HG02798 (cell line): ENCODE measurements around the gene KDM2B.
"Not testable (repeated sequence)": the region's sequence is repeated elsewhere in the genome, so short reads cannot be mapped to it uniquely, and the experiment has no call there.

Source experiments
- ATAC-seq: cut with Tn5 transposase; IDR thresholded peaks from one replicate; pipeline ENCODE4 v1.9.1; 2021; ENCODE audit warnings: mild to moderate bottlenecking; ENCODE audit not compliant: unreplicated experiment, poor library complexity

KDM2B gene

DNA sequence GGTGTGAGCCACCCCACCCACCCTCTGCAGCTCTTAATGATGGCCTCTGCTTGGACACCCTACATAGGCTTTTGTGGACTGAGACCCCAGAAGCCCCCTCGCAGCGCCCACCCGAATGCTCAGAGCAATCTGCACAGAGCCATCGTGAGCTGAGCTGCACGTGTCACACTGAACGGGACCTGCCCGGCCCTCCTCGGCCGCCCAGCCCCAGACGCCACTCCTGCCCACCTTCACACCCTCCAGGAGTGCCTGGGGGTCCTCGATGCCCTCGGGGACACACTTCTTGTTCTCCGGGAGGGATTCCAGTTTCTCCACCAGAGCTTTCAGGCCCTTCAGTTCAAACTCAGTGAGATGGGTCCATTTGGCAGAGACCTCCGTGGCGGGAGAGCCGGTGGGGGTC, 71.5 kb downstream of the KDM2B start:
- ATAC-seq = no peak

DNA sequence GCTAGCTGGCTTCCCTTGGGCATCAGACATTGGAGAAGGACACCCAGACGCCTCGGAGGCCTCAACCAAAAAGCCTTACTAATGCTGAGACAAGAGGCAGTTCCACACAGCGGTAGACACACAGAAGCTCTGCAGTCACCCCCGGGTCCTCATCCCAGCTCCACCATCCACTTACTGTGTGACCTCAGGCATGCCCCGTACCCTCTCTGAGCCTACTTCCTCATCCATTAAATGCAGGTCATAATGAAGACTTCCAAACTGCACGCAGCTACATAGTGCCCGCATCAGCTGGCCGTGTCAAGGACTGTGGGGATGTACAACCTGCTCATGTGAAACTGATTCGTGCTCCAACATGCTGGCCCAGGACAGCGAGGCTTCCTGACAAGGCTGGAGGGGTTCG, 72.3 kb downstream of the KDM2B start:
- no peak for ATAC-seq

- ATAC-seq = no peak
These were observed 72.8 kb downstream of the KDM2B start for GRCh38 chr12:121507984-121508383.

GRCh38 chr12:121507245-121507644, 73.6 kb downstream of the KDM2B start:
- ATAC-seq = no peak

GRCh38 chr12:121505513-121505912, 75.3 kb downstream of the KDM2B start:
- ATAC-seq = no peak

- ATAC-seq = no peak
These were observed 76.3 kb downstream of the KDM2B start for GRCh38 chr12:121504505-121504904.

DNA sequence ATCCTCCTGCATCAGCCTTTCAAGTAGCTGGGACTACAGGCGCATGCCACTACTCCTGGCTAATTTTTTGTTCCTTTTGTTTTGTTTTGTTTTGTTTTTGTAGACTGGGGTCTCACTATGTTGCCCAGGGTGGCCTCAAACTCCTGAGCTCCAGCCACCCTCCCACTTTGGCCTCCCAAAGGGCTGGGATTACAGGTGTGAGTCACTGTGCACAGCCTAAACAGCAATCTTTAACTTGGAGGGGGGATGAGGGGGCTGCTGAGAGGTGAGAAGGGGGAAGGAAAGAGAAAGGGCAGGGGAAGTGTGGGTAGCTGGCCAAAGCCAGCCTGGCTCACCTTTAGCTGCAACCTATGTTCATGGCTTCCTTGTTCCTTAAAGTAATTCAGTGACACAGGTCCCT, 77.4 kb downstream of the KDM2B start:
- ATAC-seq = no peak

DNA sequence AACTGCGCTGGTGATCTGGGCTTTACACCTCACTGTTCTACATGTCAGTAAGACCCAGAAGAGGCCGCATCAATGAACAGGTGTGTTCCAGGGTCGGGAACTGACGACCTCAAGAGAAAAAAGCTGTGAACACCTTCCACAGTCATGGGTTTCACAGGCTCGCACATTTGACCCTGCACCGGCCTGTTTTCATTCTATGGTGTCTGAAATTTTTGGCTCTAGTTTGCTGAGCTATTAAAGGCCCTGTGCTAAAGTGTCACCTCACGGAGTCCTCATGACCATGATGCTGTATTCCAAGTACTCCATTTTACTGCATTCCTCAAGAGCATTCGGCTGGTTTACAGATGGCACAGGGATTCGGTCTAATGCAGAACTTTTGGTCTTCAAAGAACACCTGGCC, 78.9 kb downstream of the KDM2B start:
- no peak for ATAC-seq

GRCh38 chr12:121499929-121500793, 80.7 kb downstream of the KDM2B start:
- ATAC-seq = no peak

GRCh38 chr12:121495746-121496145, 85.1 kb downstream of the KDM2B start:
- ATAC-seq = no peak

DNA sequence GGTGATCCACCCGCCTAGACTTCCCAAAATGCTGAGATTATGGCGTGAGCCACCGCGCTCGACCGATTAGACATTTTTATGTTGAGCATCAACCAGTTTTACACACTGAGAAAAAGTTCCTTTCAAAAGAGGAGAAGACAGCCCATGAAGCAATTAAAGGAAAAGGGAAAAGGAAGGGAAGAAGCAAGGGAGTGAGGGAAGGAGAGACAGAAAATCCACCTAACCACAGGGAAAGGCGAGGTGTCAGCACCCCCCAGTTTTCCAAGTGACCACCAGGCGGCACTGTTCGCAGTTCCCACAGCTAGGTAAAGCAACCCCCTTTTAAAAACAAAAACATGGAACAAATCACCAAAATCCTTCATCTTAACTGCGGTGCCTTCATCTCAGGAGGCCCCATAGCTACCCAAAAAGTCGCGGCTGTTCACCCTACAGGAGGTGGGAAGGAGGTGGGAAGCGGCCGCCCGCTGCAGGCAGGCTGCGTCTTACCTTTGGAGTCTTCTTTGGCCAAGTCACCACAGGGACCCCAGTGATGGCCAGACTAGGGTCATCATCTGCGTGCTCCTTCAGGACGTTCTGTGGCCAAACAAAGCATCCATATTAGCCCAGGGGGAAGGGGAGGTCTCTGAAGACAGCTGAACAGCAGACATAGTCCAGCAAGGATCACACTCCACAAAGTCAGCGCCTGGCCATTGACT, 86.6 kb downstream of the KDM2B start:
- ATAC-seq = no peak

DNA sequence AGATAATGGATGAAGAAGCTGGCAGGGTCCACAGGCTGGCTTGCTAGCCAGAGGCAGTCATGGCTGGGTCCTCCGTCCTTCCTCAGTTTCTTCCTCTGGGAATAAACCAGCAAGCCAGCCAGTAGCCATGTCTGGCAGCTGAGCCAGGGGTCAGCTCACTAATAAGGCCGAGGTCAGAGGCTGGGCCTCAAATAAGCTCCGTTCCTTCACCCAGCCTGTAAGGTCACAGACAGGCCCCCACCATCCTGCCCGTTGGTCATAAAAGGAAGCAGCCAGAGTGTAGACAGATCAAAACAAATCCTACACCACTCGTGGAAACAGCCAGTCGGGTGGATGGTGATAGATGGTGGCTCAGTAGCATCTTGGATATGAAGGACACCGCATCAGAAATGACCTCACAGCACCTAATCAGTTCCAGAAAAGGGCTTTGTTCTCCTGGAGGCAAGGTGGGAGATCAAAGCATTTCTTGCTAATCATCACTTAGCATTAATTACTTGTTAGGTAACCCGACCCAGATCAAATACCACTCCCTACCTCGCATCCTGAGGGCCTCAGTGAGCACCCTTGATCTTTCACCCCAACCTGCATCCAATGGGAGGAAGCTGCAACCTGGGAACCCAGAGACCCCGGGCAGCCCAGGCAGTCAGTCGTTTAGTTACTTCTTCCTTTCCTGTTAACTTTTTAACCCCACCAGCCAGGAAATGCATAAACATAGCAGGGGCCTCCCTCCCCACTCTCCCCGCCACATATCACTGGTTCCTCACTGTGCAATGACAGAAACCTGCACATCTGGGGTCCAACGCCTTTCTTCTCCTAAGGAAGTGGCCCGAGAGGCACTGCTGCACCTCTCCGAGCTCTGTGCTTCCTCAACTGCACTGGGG, 90.2 kb downstream of the KDM2B start:
- no peak for ATAC-seq

DNA sequence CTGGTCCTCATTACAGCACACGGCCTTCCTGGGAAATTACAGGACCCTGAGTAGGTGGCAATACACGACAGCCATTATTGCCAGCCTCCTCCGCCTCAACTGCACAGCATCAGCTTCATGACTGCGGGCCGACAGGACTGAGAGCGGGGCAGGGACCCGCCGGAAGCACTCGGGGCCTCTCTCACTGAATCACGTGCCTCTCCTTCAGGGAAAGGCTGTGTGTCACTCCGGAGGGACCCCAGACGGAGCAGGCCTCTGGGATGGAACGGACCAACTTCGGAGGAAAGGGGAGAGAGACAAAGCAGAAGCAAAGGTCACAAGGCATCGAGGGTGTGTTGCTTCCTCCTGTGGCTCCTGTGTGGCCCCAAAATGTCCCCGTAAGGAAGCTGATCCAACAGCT, 90.9 kb downstream of the KDM2B start:
- no peak for ATAC-seq

- ATAC-seq = no peak
These were observed 95.9 kb downstream of the KDM2B start for GRCh38 chr12:121484967-121485366.

GRCh38 chr12:121484564-121484963, 96.3 kb downstream of the KDM2B start:
- ATAC-seq = not testable (repeated sequence)

DNA sequence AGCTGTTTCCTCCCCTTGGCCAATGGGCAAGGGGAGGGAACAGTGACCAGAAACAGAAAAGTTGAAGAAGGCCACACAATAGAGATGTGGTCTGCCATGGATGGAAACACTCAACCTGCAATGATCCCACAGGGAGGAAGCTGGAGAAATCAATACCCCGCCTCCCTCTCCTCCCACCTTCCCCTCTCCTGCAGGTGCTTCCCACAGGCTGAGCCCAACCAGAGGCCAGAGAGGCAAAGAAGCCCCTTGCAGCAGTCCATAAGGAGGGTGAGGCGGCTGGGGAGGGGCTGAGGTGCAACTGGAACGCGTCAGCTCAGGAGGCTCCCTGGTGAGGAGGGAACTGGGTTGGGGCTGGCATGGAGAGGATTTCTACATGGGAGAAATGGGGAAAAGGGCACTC, 96.9 kb downstream of the KDM2B start:
- ATAC-seq = no peak

DNA sequence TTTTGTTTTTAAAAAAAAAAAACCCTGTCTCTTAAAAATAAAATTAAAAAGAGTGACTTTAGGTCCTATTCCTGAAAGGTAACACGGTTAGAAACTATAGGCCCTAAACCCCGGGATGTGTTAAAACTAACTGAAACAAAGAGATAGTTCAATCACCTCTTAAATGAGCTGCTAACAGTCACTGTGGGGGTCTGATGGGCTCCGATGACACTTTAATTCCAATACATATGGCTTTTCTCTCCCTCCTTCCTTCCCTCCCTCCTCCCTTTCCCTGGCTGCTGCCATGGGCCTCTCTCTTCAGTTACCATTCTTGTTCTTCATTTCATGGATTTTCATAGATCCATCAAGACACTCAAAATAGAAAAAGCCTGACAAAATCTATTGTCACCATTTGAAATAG, 104.3 kb downstream of the KDM2B start:
- ATAC-seq = no peak

GRCh38 chr12:121475279-121475678, 105.5 kb downstream of the KDM2B start:
- no peak for ATAC-seq

GRCh38 chr12:121472150-121472905, 108.5 kb downstream of the KDM2B start:
- ATAC-seq = no peak

DNA sequence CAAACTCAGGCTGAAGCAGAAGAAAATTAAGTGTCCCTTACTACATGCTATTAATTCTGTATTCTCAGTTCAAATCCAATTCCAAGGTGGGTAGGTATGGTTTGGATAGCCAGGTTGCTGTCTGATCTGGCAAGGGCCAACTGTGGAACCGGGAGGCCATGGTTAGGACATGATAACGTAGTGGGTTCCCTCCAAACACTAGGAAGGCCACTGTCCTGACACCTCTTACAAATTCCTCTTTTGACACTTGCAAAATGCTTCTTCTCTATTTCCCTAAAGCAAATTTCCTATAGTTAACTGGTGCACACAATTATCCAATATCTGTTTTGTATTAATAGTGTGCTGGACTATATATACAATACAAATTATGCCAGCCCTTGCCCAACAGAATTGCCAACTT, 110.1 kb downstream of the KDM2B start:
- no peak for ATAC-seq
